Right renal pelvis (tissue), 4 donors: ENCODE measurements around the gene CSNK2B. TPM values are rescaled to one million over a fixed set of nuclear protein-coding genes. Genes with fewer than 3 reads are reported as not detected.
A peak's percentile ranks its signal among the peaks of the same experiment; 100 is the strongest.

Experiments used
- DNase-seq, 4 donors: peaks; one replicate each; pipeline ENCODE4 v3.0.0-alpha.2; 2013; ENCODE audit warnings: low read depth in 4 of 4, low spot score in 3 of 4, missing footprints in 1 of 4
- polyA plus RNA-seq, 4 donors: library from polyadenylated mRNA; unstranded; fragments of 120-200 nt; gene quantifications; one replicate each; pipeline ENCODE4 v1.2.1, GENCODE V29; 2013; ENCODE audit not compliant: insufficient read length in 4 of 4

CSNK2B gene
- polyA plus RNA-seq, 4 donors, result 237 to 255 (median 246) TPM

DNA sequence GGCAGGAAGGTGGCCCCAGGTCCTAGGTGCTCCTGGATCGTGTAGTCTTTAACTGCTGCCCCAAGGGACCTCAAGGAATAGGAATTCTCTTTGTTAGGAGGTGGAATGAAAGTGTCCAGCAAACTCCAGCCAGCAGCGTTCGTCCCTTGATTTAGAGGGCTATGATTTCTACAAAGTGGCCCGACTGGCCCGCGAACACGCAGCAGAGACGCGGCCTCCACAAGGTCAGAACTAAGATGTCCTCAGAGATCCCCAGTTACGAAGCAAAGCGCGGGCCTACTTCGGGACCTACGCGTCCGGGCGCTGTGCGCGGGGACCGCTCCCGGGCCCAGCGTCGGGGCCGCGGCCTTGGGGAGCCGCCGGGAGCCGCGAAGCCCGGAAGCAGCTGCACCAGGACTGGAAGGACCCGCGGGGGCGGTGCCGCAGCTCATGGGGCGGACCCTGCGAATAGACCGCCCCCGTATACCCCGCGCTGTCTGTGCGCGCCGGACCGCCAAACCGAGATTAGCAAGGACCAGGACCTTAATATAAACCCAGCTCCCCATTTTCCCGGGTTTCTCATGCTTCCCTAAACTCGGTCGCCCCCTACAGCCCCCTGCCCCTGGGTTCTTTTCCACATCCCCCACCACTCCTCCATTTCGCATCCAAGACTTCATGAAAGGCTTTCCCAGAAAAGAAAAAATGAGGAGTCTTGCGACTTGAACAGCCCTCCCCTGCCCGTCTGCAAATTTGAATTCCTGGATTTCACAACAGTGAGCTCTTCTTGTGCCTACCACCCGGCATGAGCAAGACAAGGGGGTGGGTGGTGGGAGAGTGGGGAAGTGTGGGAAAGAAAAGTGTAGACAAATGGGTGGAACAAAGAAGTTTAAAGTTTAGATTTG, 5.3 kb upstream of the CSNK2B start, which contains the start of gene C6orf47:
C6orf47 (minus strand) TSS at position 398 of the 881 bp plus-strand sequence. CDS start 831 bp downstream, outside the sequence.
- DNase-seq, result peak in 1 of 4 donors; percentile 63

- DNase-seq, result no peak
Observed at GRCh38 chr6:31661262-31662123, 4.4 kb upstream of the CSNK2B start.

DNA sequence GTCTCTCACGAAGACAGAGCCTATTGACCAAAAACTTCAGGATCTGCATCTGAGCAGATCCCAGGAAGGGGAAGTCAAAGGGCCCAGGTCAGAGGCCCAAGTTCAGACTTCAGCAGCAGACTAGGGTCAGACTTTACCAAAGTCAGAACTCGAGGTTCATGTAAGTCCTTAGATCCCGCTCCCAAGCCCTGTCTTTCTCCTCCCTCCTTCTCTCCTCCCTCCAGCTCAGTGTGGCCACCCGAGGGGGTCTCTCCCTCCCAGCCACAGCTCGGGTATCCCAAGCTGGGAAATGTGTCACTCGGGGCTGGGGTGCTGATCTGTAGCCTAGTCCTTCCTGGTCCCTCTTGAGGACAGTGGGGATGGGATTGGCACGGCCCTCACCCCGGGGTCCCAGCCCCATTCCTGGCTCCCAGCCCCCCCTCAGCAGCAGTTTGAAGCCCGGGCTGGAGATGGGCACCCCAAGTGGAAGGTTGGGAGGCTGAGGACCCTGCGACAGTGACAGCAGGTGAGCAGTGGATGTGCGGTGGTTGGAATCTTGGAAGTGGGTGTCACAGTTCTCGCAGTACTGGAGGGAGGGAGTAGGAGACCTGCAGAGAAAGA, 3.7 kb upstream of the CSNK2B start:
- DNase-seq, result no peak

DNA sequence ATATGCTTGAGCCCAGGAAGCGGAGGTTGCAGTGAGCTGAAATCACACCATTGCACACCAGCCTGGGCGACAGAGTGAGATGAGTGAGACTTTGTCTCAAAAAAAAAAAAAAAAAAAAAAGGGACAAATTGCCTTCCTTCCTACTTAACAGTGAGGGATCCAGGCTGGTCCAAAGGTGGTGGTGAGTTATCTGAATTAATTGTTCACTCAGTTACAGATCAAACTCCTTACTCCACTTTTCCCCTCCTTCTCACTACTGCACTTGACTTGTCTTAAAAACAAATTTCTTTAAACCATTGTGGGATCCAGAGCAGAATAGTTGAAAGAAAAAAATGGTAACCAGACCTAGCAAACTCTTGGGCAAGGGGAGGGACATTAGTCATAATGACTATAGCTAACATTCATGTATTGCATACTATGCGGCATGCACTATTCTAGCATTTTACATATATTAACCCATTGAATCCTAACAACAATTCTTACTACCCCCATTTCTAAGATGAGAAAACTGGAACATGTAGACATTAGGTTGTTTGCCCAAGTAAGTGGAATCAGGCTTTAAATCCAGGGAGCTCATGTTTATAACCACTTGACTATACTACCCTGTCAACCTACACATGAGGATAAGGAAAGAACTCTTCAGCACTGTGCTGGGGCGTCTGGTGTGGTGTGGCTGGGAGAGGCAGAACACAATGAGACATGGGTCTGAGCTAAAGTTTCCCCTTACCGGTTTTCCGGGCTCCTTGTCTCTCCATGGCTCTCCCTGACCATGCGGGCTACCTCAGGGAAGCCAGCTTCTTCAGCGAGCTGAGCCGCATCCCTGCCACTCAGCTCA, 2.5 kb upstream of the CSNK2B start:
- no peak for DNase-seq

- DNase-seq, result no peak
Observed at GRCh38 chr6:31663961-31664789, 1.7 kb upstream of the CSNK2B start.

GRCh38 chr6:31664790-31665500, 935 bp upstream of the CSNK2B start, which contains the start of gene GPANK1:
Gene GPANK1 (minus strand): TSS chr6:31664997. CDS start chr6:31664478, 519 bp downstream.
- peak; percentile 84 to 93 (median 92) for DNase-seq

DNA sequence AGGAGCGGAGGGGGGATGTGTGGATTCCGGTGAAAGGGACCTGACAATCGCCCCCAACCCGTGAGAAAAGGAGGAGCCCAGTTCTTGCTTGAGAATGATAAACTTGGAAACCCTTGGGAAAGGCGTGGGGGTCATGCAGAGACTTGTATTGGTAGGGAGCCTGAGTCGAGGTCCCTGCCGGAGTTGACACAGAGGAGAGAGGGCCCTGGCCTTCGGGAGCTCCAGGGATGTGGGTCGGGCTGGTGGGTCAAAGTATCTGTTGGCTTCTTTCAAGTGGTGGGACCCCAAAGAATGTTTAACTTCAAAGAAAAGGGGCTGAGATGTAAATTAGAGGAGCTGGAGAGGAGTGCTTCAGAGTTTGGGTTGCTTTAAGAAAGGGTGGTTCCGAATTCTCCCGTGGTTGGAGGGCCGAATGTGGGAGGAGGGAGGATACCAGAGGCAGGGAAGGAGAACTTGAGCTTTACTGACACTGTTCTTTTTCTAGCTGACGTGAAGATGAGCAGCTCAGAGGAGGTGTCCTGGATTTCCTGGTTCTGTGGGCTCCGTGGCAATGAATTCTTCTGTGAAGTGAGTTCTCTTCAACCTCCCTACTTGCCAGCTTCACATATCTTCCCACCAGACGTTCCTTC, 571 bp downstream of the CSNK2B start:
- no peak for DNase-seq

DNA sequence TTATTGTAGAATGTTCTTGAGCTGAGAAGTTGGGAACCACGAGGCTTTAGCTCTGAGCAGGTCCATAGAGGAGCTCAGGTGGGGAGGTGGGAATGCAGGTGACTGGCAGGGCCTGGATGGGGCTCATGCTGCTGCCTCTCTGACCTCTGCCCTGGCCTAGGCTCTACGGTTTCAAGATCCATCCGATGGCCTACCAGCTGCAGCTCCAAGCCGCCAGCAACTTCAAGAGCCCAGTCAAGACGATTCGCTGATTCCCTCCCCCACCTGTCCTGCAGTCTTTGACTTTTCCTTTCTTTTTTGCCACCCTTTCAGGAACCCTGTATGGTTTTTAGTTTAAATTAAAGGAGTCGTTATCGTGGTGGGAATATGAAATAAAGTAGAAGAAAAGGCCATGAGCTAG, 3.8 kb downstream of the CSNK2B start, which contains the start of gene LY6G5B:
LY6G5B (plus strand) TSS at position 301 of the 400 bp plus-strand sequence. CDS start 975 bp downstream, outside the sequence.
- no peak for DNase-seq

DNA sequence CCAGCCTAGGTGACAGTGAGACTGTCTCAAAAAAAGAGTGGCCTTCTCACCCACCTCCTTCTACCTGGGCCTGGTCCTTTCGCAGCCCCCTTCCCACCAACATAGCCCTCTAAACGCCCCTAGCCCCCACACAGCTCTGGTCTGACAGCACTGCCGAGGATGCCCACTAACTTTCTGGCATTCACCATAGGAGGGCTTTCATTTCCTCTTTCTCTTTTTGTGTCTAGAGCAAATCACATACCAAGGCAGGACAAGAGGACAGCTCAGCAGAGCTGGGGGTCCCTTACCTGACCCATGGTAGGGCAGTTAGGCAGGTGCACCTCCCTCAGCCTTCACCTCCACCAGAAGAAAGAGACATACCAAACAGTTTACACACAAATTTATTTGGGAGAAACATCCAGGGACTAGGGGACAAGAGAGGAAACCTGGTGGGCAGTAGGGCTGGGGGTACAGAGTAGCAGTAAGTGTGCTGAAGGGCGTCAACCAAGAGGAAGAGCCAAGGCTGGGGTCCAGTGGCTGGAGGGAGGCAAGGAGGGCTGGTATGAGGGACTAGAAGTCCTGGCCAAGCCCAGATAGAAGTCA, 10.5 kb downstream of the CSNK2B start:
- no peak for DNase-seq

DNA sequence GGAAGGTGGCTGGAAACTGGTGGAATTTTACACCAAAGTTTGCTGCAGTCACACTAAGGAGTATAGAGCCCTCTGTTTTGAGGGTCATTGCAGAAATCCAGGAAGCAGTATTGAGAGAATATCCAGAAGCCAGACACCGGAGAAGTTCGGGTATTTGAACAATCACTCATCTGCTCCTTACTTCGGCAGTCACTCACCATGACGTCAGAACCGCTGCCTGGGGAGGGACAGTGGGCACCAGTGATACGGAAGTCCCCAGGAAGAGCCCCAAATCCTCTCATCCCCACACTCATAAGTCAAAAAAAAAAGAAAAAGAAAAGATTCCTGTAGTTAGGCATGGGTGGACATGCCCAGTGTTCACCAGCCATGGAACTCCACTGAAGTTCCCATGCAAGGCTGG, 11.0 kb downstream of the CSNK2B start:
- no peak for DNase-seq

DNA sequence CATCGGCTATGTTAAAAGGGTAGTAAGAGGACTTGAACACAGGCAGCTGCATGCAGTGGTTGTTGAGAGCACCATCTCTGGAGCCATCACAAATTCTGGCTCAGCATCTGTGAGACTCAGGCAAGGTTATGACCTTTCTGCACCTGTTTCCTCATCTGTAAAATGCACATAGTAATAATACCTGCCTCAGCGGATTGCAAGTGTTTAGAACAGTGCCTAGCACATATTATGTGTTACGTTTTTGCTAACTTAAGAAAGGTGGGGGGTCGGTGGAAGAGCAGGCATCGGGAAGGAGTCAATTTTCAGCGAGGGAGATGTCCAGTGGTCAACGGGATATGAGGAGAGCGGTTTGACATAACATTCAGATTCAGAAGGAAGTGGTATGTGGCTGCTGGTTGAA, 12.1 kb downstream of the CSNK2B start:
- no peak for DNase-seq

DNA sequence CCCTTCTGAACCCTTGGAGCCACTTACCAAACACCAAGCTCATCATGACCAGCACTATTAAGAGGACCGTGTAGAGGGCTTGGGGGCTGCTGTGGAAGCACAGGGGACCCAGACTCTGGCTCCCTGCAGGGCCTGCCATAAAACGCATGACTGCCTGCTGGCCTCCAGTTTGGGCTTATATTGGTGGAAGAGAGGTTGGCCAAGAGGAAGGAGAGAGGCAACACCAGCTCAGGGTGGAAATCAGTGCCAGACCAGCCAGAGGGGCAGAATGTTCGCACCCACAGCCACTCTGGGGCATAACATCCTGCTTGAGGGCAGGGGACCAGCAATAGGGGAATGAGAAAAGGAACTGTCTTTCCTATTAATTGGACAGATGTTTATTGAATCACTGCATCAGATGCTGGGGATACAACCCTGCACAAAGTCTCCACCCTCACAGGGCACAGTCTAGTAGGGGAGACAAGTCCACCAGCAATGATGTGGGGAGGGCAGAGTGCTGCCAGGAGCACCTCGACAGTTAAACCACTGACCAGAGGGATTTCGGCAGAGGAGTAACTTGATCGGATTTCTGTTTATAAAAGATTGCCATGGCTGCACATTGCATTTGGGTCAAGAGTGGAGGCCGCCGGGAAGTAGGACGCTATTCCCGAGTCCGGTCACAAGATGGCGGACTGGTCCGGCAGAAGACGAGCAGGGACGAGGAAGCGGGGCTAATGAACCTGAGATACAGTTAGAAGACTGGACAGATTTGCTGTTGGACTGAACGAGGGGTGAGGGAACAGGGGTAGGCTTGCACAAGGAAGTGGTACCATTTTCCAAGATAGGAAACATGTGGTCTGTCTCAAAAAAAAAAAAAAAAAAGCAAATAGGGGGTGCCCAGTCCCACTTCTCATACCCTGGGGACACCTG, 14.6 kb downstream of the CSNK2B start, which contains the start of gene LY6G5C:
LY6G5C (minus strand) TSS at position 842 of the 909 bp plus-strand sequence; CDS start at position 148, 694 bp downstream.
- DNase-seq, result peak in 1 of 4 donors; percentile 77

DNA sequence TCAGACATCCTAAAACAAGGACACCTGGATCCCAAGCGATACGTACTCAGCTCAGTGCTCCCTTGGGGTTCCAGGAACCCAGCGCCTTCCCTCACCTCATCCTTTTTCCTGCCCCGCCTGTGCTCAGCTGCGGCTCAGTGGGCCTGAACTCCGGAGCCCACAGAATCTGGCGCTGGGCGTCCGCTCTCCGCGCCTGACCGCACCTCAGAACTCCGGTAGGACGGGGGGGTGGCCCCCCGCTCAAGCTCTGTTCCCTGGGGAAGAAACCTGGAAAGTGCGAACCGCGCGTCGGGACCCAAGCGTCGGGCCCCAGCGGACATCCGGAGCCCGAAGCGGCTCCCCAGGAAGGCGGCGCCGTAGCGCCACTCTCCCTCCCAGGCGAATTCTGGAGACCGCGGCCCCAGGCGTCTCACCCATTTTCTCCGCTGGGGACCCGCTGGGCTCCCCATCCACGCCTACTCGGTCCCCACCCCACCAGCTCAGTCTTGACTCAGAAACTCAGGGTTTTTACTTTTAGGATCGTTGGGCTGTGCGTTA, 15.3 kb downstream of the CSNK2B start:
- DNase-seq, result no peak

DNA sequence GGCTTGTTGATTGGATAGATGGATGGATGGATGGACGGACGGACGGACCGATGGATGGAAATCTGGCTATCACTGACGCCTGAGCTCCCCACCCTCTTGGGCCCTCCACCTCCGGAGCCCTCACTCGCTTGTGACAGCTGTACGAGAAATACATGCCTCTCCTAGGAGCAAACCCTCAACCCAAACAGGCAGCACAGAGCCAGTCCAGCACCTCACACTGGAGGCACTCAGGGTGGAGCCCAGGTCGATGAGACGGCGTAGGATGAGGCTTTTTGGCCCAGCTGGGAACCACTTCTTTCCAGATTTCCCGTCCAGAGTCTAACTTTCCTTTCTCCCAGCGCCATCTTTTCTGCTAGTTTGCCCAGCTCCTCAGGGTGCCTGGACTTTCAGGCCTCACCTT, 17.7 kb downstream of the CSNK2B start:
- DNase-seq, result no peak

DNA sequence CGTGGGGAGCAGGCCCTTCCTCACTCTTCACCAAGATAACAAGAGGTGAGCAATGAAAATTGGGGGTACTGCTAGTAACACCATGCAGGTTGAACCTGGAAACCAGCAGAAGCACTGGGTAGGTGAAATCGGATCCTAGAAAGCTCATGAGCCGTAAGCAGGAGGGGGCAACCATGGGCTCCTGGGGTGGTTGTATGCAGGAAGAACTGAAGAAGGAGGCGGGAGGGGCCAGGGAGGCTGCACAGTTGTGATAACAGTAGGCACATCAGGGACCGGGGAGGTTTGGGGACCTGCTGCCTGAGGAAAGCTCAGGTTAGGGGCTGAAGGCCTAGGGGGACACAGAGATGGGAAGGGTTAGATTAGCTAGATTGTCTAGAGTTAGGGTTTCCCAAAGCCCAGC, 20.6 kb downstream of the CSNK2B start:
- DNase-seq, result no peak

DNA sequence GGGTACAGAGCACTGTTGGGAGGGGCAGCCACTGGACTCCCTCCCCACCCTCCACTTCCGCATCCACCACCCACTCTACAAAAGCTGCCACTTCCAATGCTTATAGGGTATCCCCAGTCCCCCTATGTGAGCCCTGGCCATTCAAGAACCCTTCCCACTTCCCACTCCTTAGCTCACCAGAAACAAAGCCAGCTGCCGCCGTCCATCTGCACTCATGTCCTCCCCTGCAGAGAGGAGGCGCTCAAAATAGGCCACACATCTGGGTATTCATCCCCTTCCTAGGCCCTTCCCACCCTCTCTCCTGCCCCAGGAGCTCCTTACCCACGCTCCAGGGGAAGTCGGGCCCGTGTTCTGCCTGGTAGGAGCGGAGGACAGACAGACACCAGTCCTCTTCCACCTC, 21.4 kb downstream of the CSNK2B start:
- DNase-seq, result no peak
